ENCODE measurements around the gene CLDN11.

GRCh38 chr3:170372190-170372879, 46.3 kb upstream of the CLDN11 start:
- no peak for TF ChIP-seq CTCF (IDR thresholded peaks at IDR 0.05; ENCODE audit: insufficient read depth, low read depth, low read length)
- no peak for TF ChIP-seq EZH2 (IDR thresholded peaks at IDR 0.05; ENCODE audit: insufficient read depth, low read length)
